ENCODE data around the gene VSTM4. TPM values are rescaled to one million over a fixed set of nuclear protein-coding genes. Genes with fewer than 3 reads are reported as not detected.

Gene VSTM4
- total and polyA plus RNA-seq, 2 donors (not counting 1 experiment from before 2014, with no cell fraction given): 8.1 to 27.9 TPM

GRCh38 chr10:49001870-49002672 lies 113.3 kb downstream of the VSTM4 start:
- Histone ChIP-seq H3K79me2 (ENCODE audit: control insufficient read depth, insufficient read depth, low read length) (no peaks in the 10 kb centered on the region), H4K20me1 (ENCODE audit: control insufficient read depth, extremely low read depth, insufficient read depth, low read length) (no peaks in the 10 kb centered on the region), H3K36me3 (ENCODE audit: control insufficient read depth, insufficient read depth, low read length) (no peaks in the 10 kb centered on the region), H3K4me1 (ENCODE audit: control insufficient read depth, extremely low read depth, insufficient read depth, low read length) (no peaks in the 10 kb centered on the region), H3K9me3 (ENCODE audit: control insufficient read depth, insufficient read depth, low read depth, low read length) (no peaks in the 10 kb centered on the region), H3K27ac (ENCODE audit: insufficient read depth, low read length) (no peak overlapping the region), H3K4me3 (replicated peaks in 1 of 4; ENCODE audit: control extremely low read depth in 1 of 4, insufficient read depth in 1 of 4, low read depth in 3 of 4, low read length in 4 of 4) (no peak overlapping the region), H2AFZ (ENCODE audit: low read length) (no peak overlapping the region), H3K9ac (ENCODE audit: insufficient read depth, low read length) (no peak overlapping the region), H3K27me3 (ENCODE audit: control insufficient read depth, insufficient read depth, low read length) (peaks cover 2% of the 10 kb centered on the region), H3K4me2 (ENCODE audit: extremely low read depth, insufficient read depth, low read length) (no peak overlapping the region)
- no peak for TF ChIP-seq CTCF (conservative IDR thresholded peaks at IDR 0.05 in 1 of 2, IDR thresholded peaks at IDR 0.05 in 1 of 2; ENCODE audit: low read depth in 1 of 2, low read length in 2 of 2)
- no peak for TF ChIP-seq EZH2 (IDR thresholded peaks at IDR 0.05; ENCODE audit: low read length, missing control alignments)
- no peak for DNase-seq (ENCODE audit: low read depth in 2 of 2)

- H3K27me3 ChIP-seq (ENCODE audit: control insufficient read depth, insufficient read depth, low read length): peaks cover 2% of the 10 kb centered on the region
- no peak overlapping the region for H2AFZ ChIP-seq (ENCODE audit: low read length)
- no peak overlapping the region for H3K9ac ChIP-seq (ENCODE audit: insufficient read depth, low read length)
- no peak overlapping the region for H3K4me2 ChIP-seq (ENCODE audit: extremely low read depth, insufficient read depth, low read length)
- H3K36me3 ChIP-seq (ENCODE audit: control insufficient read depth, insufficient read depth, low read length): no peaks in the 10 kb centered on the region
- H4K20me1 ChIP-seq (ENCODE audit: control insufficient read depth, extremely low read depth, insufficient read depth, low read length): no peaks in the 10 kb centered on the region
- DNase-seq (ENCODE audit: low read depth in 2 of 2): no peak
- H3K79me2 ChIP-seq (ENCODE audit: control insufficient read depth, insufficient read depth, low read length): no peaks in the 10 kb centered on the region
- H3K4me1 ChIP-seq (ENCODE audit: control insufficient read depth, extremely low read depth, insufficient read depth, low read length): no peaks in the 10 kb centered on the region
- TF ChIP-seq CTCF (conservative IDR thresholded peaks at IDR 0.05 in 1 of 2, IDR thresholded peaks at IDR 0.05 in 1 of 2; ENCODE audit: low read depth in 1 of 2, low read length in 2 of 2) (no peak), EZH2 (IDR thresholded peaks at IDR 0.05; ENCODE audit: low read length, missing control alignments) (no peak)
- H3K9me3 ChIP-seq (ENCODE audit: control insufficient read depth, insufficient read depth, low read depth, low read length): no peaks in the 10 kb centered on the region
- no peak overlapping the region for H3K27ac ChIP-seq (ENCODE audit: insufficient read depth, low read length)
- no peak overlapping the region for H3K4me3 ChIP-seq (replicated peaks in 1 of 4; ENCODE audit: control extremely low read depth in 1 of 4, insufficient read depth in 1 of 4, low read depth in 3 of 4, low read length in 4 of 4)
Measured at GRCh38 chr10:49001402-49001801, 113.9 kb downstream of the VSTM4 start.

GRCh38 chr10:49000437-49001398 lies 114.6 kb downstream of the VSTM4 start:
- H2AFZ ChIP-seq (ENCODE audit: low read length): no peak overlapping the region
- no peak overlapping the region for H3K4me3 ChIP-seq (replicated peaks in 1 of 4; ENCODE audit: control extremely low read depth in 1 of 4, insufficient read depth in 1 of 4, low read depth in 3 of 4, low read length in 4 of 4)
- no peak overlapping the region for H3K4me2 ChIP-seq (ENCODE audit: extremely low read depth, insufficient read depth, low read length)
- no peaks in the 10 kb centered on the region for H3K9me3 ChIP-seq (ENCODE audit: control insufficient read depth, insufficient read depth, low read depth, low read length)
- H3K27me3 ChIP-seq (ENCODE audit: control insufficient read depth, insufficient read depth, low read length): peaks cover 2% of the 10 kb centered on the region
- H4K20me1 ChIP-seq (ENCODE audit: control insufficient read depth, extremely low read depth, insufficient read depth, low read length): no peaks in the 10 kb centered on the region
- H3K27ac ChIP-seq (ENCODE audit: insufficient read depth, low read length): no peak overlapping the region
- H3K4me1 ChIP-seq (ENCODE audit: control insufficient read depth, extremely low read depth, insufficient read depth, low read length): no peaks in the 10 kb centered on the region
- DNase-seq (ENCODE audit: low read depth in 2 of 2): no peak
- no peaks in the 10 kb centered on the region for H3K36me3 ChIP-seq (ENCODE audit: control insufficient read depth, insufficient read depth, low read length)
- H3K9ac ChIP-seq (ENCODE audit: insufficient read depth, low read length): no peak overlapping the region
- no peaks in the 10 kb centered on the region for H3K79me2 ChIP-seq (ENCODE audit: control insufficient read depth, insufficient read depth, low read length)
- TF ChIP-seq CTCF (conservative IDR thresholded peaks at IDR 0.05 in 1 of 2, IDR thresholded peaks at IDR 0.05 in 1 of 2; ENCODE audit: low read depth in 1 of 2, low read length in 2 of 2) (no peak), EZH2 (IDR thresholded peaks at IDR 0.05; ENCODE audit: low read length, missing control alignments) (no peak)
